Activated naive CD8-positive, alpha-beta T cell treated with anti-CD3 and anti-CD28 coated beads, Interleukin-2, amount 10 ng/mL, durations not matched to agents 7 days and 5 days (primary cell): ENCODE data around the gene ACO2. TPM values are rescaled to one million over a fixed set of nuclear protein-coding genes. Genes with fewer than 3 reads are reported as not detected.

Experiments used
- ATAC-seq: fragments of 150-1000 bp; cut with Tn5 transposase; one replicate; pipeline ENCODE4 v1.10.0; 2021; ENCODE audit warnings: low read depth, moderate library complexity
- POLR2A ChIA-PET: fragments of 350-600 bp; sonication (Branson Sonifier 250); formaldehyde crosslinking; loops from one replicate; lab custom pipeline; 2021; ENCODE audit warnings: antibody characterized with exemption; lab: Charles Lee
- DNase-seq: peaks from one replicate; pipeline ENCODE4 v3.0.0; 2021
- H3K27ac Mint-ChIP-seq: one replicate; pipeline ENCODE4 v1.8.0; 2022; ENCODE audit warnings: mild to moderate bottlenecking, mixed read lengths
- H3K27me3 Mint-ChIP-seq: one replicate; pipeline ENCODE4 v1.8.0; 2022; ENCODE audit warnings: mild to moderate bottlenecking, moderate library complexity, mixed read lengths
- H3K36me3 Mint-ChIP-seq: one replicate; pipeline ENCODE4 v1.8.0; 2021; ENCODE audit warnings: mild to moderate bottlenecking, mixed read lengths
- H3K4me1 Mint-ChIP-seq: one replicate; pipeline ENCODE4 v1.8.0; 2021; ENCODE audit warnings: mixed read lengths
- H3K4me3 Mint-ChIP-seq: one replicate; pipeline ENCODE4 v1.8.0; 2022; ENCODE audit warnings: mild to moderate bottlenecking, moderate library complexity, mixed read lengths
- H3K9me3 Mint-ChIP-seq: one replicate; pipeline ENCODE4 v1.8.0; 2021; ENCODE audit warnings: mixed read lengths
- total RNA-seq, 2 experiments: library from RNA; stranded (reverse); gene quantifications; one replicate each; pipeline ENCODE4 v1.2.3, GENCODE V29; 2021

ACO2 gene
- total RNA-seq, 2 experiments from 2014 or later = 73.7 to 76.2 TPM

GRCh38 chr22:41507330-41508063 is 38.6 kb downstream of the ACO2 start:
- H3K36me3 Mint-ChIP-seq = peaks cover 4% of the 10 kb centered on the region
- no peaks in the 10 kb centered on the region for H3K9me3 Mint-ChIP-seq
- DNase-seq (no peak), ATAC-seq (no peak)
- no peaks in the 10 kb centered on the region for H3K4me1 Mint-ChIP-seq
- POLR2A ChIA-PET = no interaction called here
- no peak overlapping the region for H3K27ac Mint-ChIP-seq
- H3K4me3 Mint-ChIP-seq = no peak overlapping the region
- H3K27me3 Mint-ChIP-seq = no peaks in the 10 kb centered on the region

- Mint-ChIP-seq H3K27ac (no peak overlapping the region), H3K4me3 (no peak overlapping the region), H3K9me3 (no peaks in the 10 kb centered on the region), H3K36me3 (peaks cover 5% of the 10 kb centered on the region), H3K27me3 (no peaks in the 10 kb centered on the region), H3K4me1 (no peaks in the 10 kb centered on the region)
- no peak for DNase-seq
- no peak for ATAC-seq
- POLR2A ChIA-PET = no interaction called here
Measured at GRCh38 chr22:41508770-41509170, 39.9 kb downstream of the ACO2 start.

GRCh38 chr22:41511521-41511968 is 42.6 kb downstream of the ACO2 start:
- no peaks in the 10 kb centered on the region for H3K27me3 Mint-ChIP-seq
- no peak overlapping the region for H3K4me3 Mint-ChIP-seq
- H3K27ac Mint-ChIP-seq = no peak overlapping the region
- H3K4me1 Mint-ChIP-seq = no peaks in the 10 kb centered on the region
- no peak for ATAC-seq
- peaks cover 3% of the 10 kb centered on the region for H3K36me3 Mint-ChIP-seq
- DNase-seq = no peak
- POLR2A ChIA-PET = no interaction called here
- H3K9me3 Mint-ChIP-seq = no peaks in the 10 kb centered on the region

- no peaks in the 10 kb centered on the region for H3K27me3 Mint-ChIP-seq
- no peak overlapping the region for H3K27ac Mint-ChIP-seq
Measured at GRCh38 chr22:41512421-41513194, 43.7 kb downstream of the ACO2 start.

GRCh38 chr22:41513391-41513790 is 44.5 kb downstream of the ACO2 start:
- H3K27me3 Mint-ChIP-seq = no peaks in the 10 kb centered on the region
- H3K4me1 Mint-ChIP-seq = no peaks in the 10 kb centered on the region
- H3K36me3 Mint-ChIP-seq = peaks cover 3% of the 10 kb centered on the region
- DNase-seq (no peak), ATAC-seq (no peak)
- no peak overlapping the region for H3K4me3 Mint-ChIP-seq
- no peak overlapping the region for H3K27ac Mint-ChIP-seq
- H3K9me3 Mint-ChIP-seq = no peaks in the 10 kb centered on the region
- POLR2A ChIA-PET = interaction anchor here (0.6 kb wide), 1 partner anchor 14 kb away, joined by 3 read pairs; no protein-coding TSS in a partner anchor

More at GRCh38 chr22:41512421-41513194, 43.7 kb downstream of the ACO2 start:
- Mint-ChIP-seq H3K36me3 (peaks cover 3% of the 10 kb centered on the region), H3K4me1 (no peaks in the 10 kb centered on the region), H3K4me3 (no peak overlapping the region), H3K9me3 (no peaks in the 10 kb centered on the region)
- DNase-seq (no peak), ATAC-seq (no peak)
- POLR2A ChIA-PET = no interaction called here

- no peaks in the 10 kb centered on the region for H3K9me3 Mint-ChIP-seq
- POLR2A ChIA-PET = no interaction called here
- no peaks in the 10 kb centered on the region for H3K4me1 Mint-ChIP-seq
- H3K27ac Mint-ChIP-seq = no peak overlapping the region
- H3K27me3 Mint-ChIP-seq = no peaks in the 10 kb centered on the region
- peaks cover 1% of the 10 kb centered on the region for H3K36me3 Mint-ChIP-seq
- no peak overlapping the region for H3K4me3 Mint-ChIP-seq
- no peak for ATAC-seq
- no peak for DNase-seq
Measured at GRCh38 chr22:41516462-41516861, 47.5 kb downstream of the ACO2 start.

GRCh38 chr22:41517172-41518047 is 48.5 kb downstream of the ACO2 start:
- POLR2A ChIA-PET = interaction anchor here (0.6 kb wide), 2 partner anchors 34 to 86 kb away, joined by 3 read pairs; no protein-coding TSS in a partner anchor
- Mint-ChIP-seq H3K9me3 (no peaks in the 10 kb centered on the region), H3K27ac (no peak overlapping the region), H3K4me3 (no peak overlapping the region), H3K4me1 (no peaks in the 10 kb centered on the region), H3K36me3 (peaks cover 1% of the 10 kb centered on the region), H3K27me3 (no peaks in the 10 kb centered on the region)
- ATAC-seq (no peak), DNase-seq (no peak)

GRCh38 chr22:41518048-41518347 is 49.1 kb downstream of the ACO2 start:
- no peaks in the 10 kb centered on the region for H3K9me3 Mint-ChIP-seq
- H3K4me1 Mint-ChIP-seq = no peaks in the 10 kb centered on the region
- POLR2A ChIA-PET = interaction anchor here (0.6 kb wide), 2 partner anchors 35 to 86 kb away, joined by 3 read pairs; no protein-coding TSS in a partner anchor
- no peaks in the 10 kb centered on the region for H3K27me3 Mint-ChIP-seq
- H3K27ac Mint-ChIP-seq = no peak overlapping the region
- ATAC-seq = no peak
- H3K4me3 Mint-ChIP-seq = no peak overlapping the region
- H3K36me3 Mint-ChIP-seq = peaks cover 2% of the 10 kb centered on the region
- no peak for DNase-seq

GRCh38 chr22:41521126-41521525 is 52.2 kb downstream of the ACO2 start:
- peaks cover 4% of the 10 kb centered on the region for H3K36me3 Mint-ChIP-seq
- no peaks in the 10 kb centered on the region for H3K9me3 Mint-ChIP-seq
- no peak overlapping the region for H3K4me3 Mint-ChIP-seq
- POLR2A ChIA-PET = interaction anchor here (0.8 to 1.1 kb wide), 2 partner anchors 30 to 110 kb away, joined by 3 read pairs; no protein-coding TSS in a partner anchor
- no peak for ATAC-seq
- H3K4me1 Mint-ChIP-seq = peaks cover 10% of the 10 kb centered on the region
- H3K27me3 Mint-ChIP-seq = no peaks in the 10 kb centered on the region
- DNase-seq = no peak
- H3K27ac Mint-ChIP-seq = no peak overlapping the region

GRCh38 chr22:41522813-41523212 is 53.9 kb downstream of the ACO2 start:
- POLR2A ChIA-PET = no interaction called here
- H3K27ac Mint-ChIP-seq = no peak overlapping the region
- no peak overlapping the region for H3K4me3 Mint-ChIP-seq
- H3K27me3 Mint-ChIP-seq = no peaks in the 10 kb centered on the region
- no peak for ATAC-seq
- H3K9me3 Mint-ChIP-seq = no peaks in the 10 kb centered on the region
- DNase-seq = no peak
- peaks cover 7% of the 10 kb centered on the region for H3K36me3 Mint-ChIP-seq
- H3K4me1 Mint-ChIP-seq = peaks cover 10% of the 10 kb centered on the region

GRCh38 chr22:41523464-41524221 is 54.7 kb downstream of the ACO2 start:
- Mint-ChIP-seq H3K9me3 (no peaks in the 10 kb centered on the region), H3K4me3 (no peak overlapping the region), H3K4me1 (peaks cover 11% of the 10 kb centered on the region), H3K36me3 (peaks cover 9% of the 10 kb centered on the region), H3K27me3 (no peaks in the 10 kb centered on the region), H3K27ac (no peak overlapping the region)
- no peak for DNase-seq
- POLR2A ChIA-PET = no interaction called here
- no peak for ATAC-seq

GRCh38 chr22:41524251-41524661 is 55.3 kb downstream of the ACO2 start:
- H3K4me3 Mint-ChIP-seq = no peak overlapping the region
- H3K27me3 Mint-ChIP-seq = no peaks in the 10 kb centered on the region
- H3K4me1 Mint-ChIP-seq = peaks cover 12% of the 10 kb centered on the region
- ATAC-seq (no peak), DNase-seq (no peak)
- H3K9me3 Mint-ChIP-seq = no peaks in the 10 kb centered on the region
- H3K27ac Mint-ChIP-seq = peak overlapping the region; percentile 82
- H3K36me3 Mint-ChIP-seq = peaks cover 11% of the 10 kb centered on the region
- POLR2A ChIA-PET = interaction anchor here (0.7 to 1.0 kb wide), 3 partner anchors 77 to 143 kb away, joined by 4 to 7 read pairs (median 5); partner anchors contain the start of genes TEF and TOB2
